NT2/D1 (cell line): ENCODE measurements around the gene PCP2.

Experiments
- SUZ12 ChIP-seq: IDR thresholded peaks from 2 replicates; pipeline ENCODE4 v1.6.1; 2011; ENCODE audit not compliant: insufficient read length, insufficient read depth; ENCODE audit errors: extremely low read depth
- YY1 ChIP-seq: IDR thresholded peaks from 2 replicates; pipeline ENCODE4 v1.6.1; 2011; ENCODE audit not compliant: insufficient read length, insufficient read depth
- ZNF274 ChIP-seq: IDR thresholded peaks from 2 replicates; pipeline ENCODE4 v1.6.1; 2011; ENCODE audit warnings: mild to moderate bottlenecking, low read depth, low read length

GRCh38 chr19:7680606-7681339 lies 47.3 kb upstream of the PCP2 start, which contains the start of gene TRAPPC5:
- TF ChIP-seq ZNF274 (no peak), YY1 (no peak), SUZ12 (no peak)
